NCI-H2029 treated with DMSO at 0.1 percent for 48 hours (cell line): ENCODE results near the gene SYT2.
"Not testable (repeated sequence)": the region's sequence is repeated elsewhere in the genome, so short reads cannot be mapped to it uniquely, and the experiment has no call there.

Experiments
- DNase-seq: peaks from one replicate; lab custom pipeline; 2025; lab: John Stamatoyannopoulos, UW

SYT2 gene

DNA sequence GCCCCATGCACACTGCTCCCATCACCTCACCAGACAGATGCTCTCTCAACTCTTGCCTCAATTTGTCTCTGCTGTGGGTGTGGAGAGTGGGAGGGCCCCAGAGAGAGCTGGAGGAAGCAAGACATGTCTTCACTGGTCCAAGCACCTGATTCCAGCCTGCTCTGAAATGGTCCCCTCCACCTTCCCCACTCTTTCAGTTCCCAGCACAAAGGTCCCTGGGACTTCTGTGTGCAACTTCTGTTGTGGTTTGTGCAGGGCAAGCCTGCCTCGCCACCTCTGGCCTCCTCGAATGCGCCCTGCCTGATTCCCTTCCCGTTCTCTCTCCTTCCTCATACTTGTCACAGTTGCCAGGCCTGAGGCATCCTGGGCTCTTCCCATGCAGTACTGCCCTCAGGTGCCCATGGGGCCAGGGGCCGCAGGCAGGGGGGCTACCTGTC is 119.3 kb downstream of the SYT2 start:
- no peak for DNase-seq

DNA sequence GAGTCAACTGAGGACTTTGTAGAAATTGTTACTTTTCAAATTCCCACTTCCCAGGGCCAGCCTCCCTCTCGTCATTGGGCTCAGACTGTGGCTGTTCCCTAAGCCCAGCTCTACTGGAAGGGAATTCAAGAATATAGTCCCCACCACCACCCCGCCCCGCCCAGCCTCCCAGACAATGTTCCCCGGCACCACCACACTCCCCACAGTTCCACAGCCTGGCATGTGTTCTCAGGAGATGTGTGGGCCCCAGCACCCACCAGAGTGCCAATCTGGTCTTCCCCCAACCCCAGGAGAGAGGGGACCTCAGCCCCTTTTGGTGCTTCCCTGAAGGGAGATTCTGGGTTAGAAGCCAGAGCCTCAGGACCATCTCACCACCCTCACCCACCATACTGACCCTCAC is 120.1 kb downstream of the SYT2 start:
- no peak for DNase-seq

DNA sequence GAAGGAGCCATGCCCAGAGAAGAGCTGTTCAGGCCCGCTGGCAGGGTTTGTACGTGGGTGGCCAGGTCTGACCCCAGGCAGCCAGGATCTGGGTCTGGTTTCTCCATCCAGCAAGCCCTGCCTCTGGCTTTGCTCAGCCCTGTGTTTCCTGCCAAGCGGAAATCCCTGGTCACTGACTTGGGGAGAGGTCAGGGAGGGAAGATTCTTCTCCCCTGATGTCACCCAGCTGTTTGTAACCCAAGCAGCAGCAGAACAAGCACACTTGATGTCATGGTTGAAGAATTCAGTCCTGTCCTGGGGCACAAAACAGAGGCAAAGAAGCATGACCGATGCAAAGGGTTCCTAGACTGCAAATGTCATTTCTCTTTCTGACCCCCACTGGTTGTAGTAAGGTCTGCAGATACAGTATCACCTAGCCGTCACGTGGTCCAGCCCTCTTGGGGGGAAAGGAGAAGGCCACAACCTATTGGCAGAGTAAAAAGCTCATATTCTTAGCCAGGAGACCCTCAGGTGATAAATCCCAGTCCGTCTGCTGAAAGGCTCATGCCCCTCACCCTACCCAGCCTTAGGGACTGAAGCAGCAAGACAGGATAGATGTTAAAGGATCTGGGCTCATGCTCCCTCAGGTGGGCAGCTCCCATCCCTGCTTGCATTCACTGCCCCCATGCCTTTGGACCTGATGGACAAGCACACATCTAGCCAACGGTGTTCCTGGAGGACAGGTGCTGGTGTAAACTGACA is 120.9 kb downstream of the SYT2 start:
- DNase-seq = no peak

DNA sequence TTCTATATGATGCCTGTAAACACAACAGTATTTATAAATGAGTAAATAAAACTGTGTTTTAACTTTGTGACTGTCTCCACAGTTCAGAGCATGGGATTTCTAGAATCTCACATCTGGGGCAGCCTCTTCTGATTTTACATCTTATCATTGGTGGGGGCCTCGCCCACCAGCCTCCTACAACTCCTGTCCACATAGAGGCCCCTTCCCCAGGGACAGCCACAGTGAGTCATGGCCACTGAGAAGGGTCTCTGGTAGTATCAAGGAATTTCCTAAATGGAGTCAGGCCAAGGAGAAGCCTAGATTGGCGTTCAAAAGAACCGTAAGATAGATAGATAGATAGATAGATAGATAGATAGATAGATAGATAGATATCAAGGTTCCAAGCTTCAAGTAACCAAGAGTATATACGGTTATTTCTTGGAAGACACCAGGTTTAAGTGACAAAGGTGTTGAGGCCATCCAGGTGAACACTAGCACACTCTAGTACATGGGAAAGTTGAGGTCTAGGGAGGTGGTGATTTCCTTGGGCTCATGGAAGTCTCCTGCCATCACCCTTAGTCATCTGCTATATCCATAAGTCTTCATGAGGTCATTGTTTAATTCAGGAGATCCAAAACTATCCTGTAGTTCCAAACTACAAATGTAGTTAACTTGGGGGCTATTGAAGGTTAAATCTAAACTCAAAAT is 121.6 kb downstream of the SYT2 start:
- no peak for DNase-seq

DNA sequence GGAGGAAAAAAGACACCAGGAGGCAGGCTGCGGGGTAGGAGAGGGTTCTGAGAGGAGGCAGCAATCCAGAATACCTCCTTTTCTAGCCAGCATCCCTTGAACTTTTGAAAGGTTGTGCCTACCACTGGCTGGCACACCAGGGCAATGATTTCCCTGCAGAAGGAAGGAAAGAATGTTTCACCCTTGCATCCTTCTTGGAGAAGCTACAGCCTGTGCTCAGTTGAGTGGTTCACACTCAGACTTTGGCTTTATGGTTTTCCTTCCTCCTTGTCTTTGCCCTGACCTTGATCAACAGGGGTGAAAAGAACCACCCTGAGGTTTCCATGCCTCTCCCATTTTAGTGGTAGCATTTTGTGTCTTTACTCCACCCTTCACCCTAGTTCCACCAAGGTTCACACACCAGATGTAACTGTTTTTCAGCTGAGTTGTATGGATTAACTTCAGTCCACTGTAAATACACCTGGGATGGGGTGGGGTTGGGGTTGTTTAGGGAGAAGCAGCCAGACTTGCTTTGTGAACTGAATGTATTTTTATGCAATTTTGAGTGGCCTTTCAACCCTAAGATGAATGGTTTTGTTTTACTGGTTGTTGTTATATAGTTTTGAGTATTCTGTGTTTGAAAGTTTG is 122.3 kb downstream of the SYT2 start:
- no peak for DNase-seq

DNA sequence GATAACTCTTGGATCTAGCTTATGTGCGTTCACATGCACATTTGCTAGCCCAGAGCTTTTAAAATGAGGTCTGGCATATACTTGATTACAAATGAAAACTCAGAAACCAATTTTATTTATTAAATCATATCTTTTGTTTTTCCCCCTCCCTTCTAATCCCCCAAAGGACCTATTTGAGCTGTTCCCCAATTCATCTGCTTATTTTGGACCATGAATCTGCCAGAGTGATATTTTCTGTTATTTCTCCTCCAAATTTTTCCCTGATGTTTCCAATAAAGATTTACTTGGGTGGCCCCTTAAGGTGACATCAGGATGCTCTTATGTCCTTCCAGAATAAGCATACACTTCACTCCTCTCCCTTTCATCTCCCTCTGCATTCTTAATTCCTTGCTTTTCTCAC is 123.4 kb downstream of the SYT2 start:
- no peak for DNase-seq

DNA sequence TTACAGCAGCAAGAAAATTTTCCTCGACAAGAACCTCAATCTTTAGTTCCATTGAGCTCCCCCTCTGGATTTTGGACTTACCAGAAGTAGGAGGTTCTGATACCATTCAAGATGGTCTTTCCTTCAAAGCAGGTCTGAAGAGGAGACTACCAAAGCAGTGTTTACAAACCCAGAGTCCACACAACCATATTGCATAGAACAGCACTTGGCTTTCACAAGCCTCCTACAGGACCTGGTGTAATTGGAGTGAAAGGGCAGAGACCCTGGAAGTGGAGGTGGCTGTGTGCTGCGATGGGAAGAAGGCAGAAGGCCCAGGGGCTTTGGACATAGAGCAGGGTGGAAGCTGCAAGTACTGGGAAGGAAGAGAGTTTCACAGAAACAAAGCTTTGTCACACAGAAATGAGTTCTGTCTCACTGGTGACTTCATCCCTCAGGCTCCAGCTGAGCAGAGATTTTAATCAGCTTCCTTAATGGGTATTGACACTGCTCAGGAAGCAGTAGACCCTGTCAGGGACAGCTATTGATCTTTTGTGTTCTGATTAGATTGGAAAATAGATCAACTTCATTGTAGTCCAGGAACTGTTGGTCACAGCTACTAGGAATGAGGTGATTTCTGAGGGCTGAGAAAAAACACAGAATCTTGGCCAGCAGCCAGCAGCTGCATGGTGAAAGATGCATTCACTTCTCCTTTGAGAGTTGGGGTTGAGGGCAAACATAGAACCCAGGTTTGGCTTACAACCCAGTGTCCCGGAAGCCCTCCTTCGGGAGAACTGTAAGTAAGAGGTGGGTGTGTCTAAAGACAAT is 124.0 kb downstream of the SYT2 start:
- no peak for DNase-seq

DNA sequence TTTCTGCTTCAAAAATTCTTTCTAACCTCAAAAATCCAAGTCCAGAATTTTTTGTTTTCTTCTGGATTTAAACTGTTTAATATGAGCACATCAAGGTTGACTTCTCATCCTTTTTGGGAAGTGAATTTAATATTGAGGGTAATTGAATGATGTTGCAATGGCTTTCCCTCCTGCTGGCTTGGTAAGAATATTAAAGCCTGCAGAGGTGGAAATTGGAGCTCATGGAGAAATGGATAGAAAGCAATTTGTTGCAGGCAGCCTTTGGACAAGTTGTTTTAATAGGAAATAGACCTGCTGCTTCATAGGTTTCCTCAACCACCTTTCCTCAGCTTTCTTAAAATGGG is 124.7 kb downstream of the SYT2 start:
- DNase-seq = no peak

DNA sequence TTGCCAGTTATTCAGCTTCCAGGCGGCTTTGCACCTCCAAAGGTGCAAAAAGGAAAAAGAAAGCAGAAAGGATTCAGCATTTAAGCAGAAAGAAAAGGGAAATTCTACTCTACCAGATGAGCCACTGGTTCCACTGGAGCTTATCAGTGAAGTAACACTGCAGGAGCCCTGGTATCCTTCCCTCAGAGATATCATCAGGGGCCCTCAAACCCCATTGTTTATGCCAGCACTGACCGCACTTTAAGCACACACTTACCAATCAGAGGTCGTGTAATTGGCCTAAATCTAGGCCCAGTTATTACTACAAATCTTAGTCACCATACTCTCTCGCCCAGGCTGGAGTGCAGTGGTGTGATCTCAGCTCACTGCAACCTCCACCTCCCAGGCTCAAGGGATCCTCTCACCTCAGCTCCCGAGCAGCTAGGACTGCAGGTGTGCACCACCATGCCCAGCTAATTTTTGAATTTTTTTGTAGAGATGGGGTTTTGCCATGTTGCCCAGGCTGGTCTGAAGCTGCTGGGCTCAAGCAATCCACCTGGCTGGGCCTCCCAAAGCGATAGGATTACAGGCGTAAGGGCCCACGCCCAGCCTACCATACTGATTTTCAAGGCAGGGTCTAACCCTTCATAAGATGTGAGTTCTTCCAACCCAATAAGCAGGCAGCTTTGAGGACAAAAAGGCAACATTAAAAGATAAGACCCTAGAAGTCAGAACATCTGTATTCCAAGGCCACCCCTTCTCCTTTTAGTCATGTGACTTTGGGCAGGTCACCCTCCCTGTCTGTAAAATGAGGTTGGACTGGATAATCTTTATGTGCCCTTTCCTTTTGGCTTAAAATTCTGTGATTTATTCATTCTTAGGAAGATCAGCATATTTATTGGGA is 125.3 kb downstream of the SYT2 start:
- no peak for DNase-seq

DNA sequence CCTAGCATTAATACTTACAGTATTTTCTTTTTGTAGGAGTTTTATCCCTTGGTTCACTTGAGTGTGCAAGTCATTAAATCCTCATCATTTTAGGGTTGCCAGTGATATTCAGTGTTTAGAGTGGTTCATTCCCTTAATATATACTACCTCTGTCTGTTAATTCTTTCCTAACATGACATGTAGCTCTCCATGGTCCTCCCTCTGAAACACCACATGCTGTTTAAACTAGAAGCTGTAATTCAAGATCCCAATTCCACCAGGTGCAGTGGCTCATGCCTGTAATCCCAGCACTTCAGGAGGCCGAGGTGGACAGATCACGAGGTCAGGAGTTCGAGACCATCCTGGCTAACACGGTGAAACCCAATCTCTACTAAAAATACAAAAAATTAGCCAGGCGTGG is 127.9 kb downstream of the SYT2 start:
- not testable (repeated sequence) for DNase-seq

DNA sequence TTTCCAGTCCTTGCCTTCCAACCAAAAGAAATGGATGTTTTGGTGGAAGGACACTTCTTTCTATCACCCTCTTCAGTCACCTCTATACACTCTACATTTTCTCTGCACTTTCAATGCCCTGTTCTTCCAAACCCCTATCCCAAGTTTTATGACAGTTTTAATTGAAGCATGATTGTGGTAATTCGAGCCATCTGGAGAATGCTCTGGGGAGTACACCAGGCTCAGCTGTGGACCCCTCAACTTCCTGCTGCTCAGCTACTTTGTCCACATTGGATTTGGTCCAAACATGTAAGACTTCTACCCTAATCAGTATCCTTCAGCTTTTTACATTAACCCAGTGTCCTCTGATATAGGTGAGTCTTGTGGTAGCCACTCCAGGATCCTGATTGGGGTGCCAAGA is 129.6 kb downstream of the SYT2 start:
- no peak for DNase-seq

DNA sequence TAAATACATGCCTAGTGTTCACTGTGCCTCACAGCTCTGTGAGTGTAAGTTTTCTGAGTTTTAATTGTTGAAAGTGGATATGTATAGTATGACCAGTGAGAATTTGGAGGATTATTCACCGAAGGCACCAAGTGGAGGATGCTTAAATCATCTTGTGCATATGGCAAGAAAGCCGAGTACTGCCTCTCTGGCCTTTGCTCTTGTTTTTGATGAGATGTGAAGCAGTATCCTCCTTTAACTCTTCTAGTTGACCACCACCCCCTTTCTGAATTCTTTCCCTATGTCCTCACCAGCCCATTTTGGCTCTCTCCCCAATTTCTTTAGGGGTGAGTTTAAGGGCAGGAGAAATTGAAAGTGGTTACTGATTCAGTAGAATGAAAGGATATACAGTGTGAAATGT is 130.4 kb downstream of the SYT2 start:
- no peak for DNase-seq

DNA sequence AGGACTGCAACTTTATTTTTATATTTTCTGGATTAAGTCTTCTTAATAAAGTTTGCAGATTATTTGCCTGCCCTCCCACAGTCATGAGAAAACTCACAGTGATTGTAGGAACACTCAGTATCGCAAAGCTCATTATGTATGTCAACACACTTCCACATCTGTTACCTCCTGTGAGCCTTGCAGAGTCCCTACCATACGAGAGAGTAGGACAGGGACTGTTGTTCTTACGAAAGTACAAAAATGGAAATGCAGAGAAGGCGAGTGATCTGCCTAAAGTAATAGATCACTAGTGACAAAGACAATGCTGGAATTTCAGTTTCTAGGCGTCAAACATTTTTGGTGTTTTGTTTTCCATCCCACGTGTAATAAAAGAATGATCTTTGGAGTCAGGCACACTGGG is 131.7 kb downstream of the SYT2 start:
- DNase-seq = no peak

DNA sequence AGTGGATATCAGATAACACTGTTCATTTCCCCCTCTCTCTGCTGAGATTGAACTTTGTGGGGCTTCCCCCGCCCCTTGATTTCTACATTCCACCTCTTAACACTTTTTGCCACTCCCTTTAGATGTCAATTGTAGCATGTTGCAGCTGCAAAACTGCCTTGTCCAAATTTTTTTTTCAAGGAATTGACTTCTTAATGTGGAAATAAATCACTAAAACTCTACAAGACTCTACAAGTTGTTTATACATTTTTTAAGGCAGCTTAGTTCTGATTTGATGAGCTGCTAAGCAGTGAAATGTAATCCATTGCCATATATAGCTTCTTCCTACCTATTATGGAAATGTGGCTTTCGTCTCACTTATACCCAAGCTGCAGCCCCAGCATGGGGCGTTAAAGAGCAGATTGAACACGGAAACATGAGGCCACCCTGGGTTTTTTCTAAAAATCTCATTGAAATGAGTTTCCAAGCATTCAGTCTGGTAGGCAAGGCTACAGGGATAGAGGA is 132.2 kb downstream of the SYT2 start:
- no peak for DNase-seq

DNA sequence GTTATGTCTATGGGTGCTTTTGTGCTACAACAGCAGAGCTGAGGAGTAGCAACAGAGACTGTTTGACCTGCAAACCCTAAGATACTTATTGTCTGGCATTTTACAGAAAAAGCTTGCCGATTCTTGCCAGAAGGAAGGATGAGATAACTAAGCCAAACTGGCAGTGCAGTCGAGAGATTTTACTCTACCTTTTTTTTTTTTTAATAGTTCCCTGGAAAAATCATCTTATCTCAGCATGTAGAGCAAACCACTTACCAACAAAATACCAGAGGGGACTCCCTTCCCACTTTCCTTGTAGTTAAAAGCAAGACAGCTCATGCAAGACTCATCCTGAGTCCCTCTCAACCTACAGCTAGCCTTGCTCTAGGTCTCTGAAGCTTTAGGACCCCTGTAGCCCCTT is 132.9 kb downstream of the SYT2 start:
- no peak for DNase-seq

DNA sequence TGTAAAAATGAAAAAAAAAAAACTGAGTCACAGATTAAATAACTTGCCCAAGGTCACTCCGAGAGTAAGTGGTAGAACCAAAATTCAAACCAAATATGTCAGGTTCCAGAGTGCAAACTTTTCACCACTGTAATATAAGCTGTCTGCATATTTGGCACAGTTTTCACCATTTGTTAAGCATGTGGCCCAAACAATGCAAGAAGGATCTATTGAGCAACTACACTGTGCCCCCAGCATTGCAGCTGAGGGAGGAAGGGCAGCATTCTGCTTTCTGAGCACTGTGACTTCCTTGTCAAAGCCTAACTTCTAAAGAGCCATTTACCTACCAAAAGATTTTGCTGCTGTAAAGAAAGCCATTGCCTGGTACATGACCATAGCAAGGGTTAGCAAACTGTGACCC is 133.4 kb downstream of the SYT2 start:
- DNase-seq = no peak

DNA sequence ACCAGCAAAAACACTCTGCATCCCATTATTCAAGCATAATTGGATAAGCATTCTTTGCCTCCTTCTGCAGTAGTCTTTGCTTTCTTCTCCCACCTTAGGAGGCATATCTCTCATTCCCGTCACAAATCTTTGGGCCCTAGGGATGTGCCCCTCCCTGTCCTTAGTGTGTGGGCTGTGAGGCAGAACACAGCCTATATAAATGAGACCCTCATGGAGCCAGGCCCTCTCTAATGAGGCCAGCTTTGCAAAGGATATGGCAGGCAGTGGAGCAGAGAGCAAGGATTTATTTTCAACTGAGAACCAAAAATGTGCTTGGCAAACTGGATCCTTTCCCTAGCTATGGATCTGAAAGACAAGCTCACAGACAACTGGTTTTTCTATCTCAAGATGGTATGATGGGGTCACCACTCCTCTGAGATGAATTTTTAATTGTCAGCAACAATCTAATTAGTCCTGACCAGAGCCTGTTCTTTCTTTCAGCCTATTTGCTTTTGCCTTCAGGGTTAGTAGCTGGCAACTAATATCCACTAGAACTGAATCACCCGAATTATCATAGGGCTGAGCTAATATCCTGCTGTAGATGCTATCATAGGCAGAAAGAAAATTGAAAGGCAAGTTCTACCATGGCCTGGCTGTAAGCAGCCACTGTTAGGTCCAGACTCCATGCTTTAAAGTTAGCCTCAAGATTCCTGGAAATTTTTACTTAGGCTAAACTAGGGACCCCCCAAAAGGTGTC is 134.2 kb downstream of the SYT2 start:
- no peak for DNase-seq

DNA sequence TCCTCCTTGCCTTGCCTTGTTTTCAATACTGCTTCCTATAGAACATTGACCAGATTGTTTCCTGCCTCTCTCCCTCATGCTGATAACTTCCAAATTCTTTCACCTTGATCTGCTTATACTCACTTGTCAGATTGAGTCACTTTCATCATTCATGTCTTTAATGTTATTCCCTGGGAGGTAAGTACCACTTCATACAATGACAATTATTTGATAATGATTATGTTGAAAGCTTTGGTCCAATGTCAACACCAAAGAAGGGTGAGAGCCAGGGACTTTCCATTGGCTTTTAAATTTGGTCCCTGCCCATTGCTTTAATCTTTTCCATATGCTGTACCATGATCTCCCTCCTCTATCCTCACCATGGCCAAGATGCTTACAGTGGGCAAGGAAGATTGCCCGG is 137.4 kb downstream of the SYT2 start:
- no peak for DNase-seq

DNA sequence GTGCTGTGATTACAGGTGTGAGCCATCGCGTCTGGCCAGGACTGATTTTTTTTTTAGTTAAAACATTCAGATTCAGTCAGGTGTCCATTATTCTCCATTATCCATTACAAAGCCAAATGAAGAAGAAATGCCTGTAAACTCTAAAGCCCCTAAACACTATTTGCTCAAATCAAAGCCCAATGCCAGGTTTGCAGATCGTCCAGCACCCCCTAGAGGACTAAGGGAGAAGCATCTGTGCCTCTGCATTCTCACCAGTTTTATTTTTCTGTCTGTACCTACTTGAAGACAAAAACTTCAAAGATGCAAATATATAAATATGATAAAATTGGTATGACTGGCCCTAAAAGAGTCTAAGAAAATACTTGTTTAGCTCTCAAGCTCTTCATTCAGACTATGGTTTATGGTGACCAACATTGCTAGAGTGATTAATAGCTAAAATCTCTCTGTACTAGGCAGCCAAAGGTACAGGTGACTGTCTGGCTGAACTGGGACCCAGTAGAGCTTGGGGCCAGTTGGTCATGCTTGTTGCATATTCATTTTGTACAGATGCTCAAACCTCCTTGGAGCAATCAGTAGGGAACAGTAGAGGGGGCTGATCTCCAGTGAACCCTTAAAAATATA is 138.4 kb downstream of the SYT2 start:
- no peak for DNase-seq
